Measurements from ENCODE around the gene CTNNA2.

Gene CTNNA2

DNA sequence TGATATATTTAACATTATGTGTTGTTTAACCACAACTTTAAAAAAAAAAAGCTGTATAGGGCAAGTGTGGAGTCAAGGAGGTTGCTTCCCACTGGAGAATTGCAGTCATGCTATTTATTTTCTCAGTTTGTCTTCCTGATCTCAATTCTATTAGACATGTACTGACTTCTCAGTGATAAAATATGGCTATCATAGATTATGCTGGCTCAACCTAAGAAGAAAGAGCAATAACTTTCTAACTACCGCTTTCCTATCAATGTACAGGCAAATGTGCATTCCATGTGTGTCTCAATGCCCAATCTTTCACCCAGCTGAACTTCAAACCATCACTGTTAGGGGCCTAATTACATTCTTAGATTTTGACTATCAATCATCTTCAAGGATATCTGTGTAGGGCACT lies 201.4 kb downstream of the CTNNA2 start:
- DNase-seq: no peak

DNA sequence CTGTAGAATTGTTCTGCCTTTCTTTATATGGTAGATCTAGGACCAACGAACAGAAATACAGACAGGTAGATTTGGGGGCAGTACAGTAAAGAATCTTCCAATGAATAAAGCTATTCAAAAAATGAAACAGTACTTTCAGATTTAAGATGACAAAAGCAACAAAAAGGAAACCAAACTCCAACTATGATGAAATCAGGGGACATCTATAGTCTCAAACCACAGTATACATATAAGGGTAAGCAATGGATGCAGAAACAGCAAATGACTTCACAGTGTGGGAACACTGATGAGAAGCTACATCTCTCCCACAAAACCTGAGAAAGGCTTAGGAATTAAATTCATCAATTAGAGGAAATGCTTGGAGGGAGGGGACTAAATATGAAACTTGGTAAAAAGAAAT lies 202.5 kb downstream of the CTNNA2 start:
- DNase-seq: no peak

DNA sequence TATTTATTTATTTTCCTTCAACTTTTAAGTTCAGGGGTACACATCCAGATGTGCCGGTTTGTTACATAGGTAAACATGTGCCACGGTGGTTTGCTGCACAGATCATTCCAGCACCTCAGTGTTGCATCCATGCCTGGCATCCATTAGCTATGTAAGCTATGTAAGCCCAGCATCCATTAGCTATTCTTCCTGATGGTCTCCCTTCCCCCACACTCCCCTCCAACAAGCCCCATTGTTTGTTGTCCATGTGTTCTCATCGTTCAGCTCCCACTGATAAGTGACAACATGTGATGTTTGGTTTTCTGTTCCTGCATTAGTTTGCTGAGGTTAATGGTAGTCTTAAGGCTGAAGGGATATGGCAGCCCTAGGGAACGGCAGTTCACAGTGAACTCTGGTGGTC lies 203.4 kb downstream of the CTNNA2 start:
- no peak for DNase-seq

DNA sequence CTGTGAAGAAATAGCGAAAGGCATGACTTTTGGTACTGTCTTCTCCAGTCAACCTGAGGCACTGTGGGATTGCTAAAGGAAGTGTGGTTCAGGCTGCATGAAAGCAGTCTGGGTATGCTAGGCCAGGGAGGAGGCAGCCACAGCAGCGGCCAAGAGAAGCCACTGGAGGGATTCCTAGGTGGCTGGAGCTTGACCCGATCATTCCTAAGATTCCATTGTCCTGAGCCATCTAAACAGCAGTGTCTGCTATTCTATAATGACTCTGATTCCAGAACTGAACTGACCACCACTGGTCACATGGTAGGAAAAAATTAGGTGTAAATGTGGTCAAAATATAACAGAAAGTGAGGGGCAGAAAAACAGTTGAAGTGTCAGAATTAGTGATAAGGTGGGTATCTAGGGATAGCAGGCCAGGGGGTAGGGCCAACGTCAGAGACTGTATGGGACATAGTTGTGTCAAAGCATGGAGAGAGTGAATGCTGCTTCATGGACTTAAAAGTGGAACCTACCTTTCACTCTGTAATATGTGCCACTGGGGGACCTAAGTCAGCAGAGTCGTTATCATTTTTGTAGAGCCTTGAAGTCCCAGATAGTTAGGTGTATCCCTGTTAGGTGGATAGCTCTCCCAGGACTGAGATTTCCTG lies 204.6 kb downstream of the CTNNA2 start:
- no peak for DNase-seq

DNA sequence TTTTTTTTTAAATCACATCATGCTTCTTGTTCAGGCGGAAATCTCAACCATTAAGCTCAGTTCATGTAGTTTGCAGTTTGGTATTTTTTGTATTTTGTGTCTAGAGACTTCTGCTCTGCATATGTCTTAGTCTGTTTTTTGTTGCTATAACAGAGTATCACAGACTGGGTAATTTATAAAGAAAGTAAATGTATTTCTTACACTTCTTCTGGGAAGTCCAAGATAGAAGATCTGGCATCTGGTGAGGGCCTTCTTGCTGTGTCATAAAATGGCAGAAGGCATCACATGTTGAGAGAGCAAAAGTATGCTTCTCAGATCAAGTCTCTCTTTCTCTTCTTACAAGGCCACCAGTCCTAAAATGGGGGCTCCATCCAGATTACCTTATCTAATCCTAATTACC lies 208.2 kb downstream of the CTNNA2 start:
- DNase-seq: no peak

- no peak for DNase-seq
These were observed 209.1 kb downstream of the CTNNA2 start for GRCh38 chr2:79721966-79722365.

- no peak for DNase-seq
These were observed 211.0 kb downstream of the CTNNA2 start for GRCh38 chr2:79723830-79724229.

DNA sequence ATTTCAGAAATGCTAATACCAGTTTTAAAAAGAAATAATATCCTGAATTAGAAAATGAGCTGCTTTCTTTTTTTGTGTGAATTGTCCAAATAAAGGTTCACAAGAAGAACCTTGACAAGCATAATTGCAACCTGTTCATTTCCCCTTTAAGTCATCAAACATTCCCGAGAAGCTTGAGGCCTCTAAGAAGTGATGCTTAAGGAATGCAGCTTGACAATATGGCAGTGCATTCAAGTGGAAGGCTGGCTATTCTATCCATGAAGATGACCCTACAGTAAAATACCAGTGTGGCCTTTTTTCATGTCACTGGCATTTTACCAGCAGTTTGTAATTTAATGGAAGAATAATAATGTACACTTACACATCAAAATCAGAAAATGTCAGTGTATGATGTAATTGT lies 216.7 kb downstream of the CTNNA2 start:
- DNase-seq: no peak

- DNase-seq: no peak
These were observed 221.7 kb downstream of the CTNNA2 start for GRCh38 chr2:79734518-79734917.

DNA sequence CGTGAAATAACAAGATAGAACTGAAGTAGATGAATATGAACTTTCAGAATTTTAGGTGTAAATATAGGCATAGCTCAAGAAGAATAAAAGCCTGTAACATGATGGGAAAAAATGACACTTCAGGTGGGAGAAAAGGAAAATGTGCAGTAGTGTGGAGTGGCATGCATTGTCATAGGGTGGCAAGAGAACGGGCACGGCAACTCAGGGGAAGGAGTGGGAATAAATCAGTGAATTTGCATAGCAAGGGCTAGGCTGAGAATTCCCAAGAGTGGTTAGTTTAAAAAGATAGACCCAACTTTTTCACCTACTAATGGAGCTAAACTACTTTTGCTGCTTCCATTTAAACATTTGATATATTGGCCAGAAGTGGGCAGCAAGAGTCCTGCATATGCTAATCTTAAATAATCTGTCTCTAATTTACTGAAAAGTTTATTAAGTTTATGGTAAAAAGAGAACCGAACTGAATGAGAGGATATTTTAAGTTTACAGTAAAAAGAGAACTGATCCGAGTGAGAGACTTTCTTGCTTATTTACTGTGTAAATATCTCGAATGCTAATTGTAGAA lies 228.1 kb downstream of the CTNNA2 start:
- no peak for DNase-seq

GRCh38 chr2:79750321-79750720 lies 237.5 kb downstream of the CTNNA2 start:
- DNase-seq: no peak

DNA sequence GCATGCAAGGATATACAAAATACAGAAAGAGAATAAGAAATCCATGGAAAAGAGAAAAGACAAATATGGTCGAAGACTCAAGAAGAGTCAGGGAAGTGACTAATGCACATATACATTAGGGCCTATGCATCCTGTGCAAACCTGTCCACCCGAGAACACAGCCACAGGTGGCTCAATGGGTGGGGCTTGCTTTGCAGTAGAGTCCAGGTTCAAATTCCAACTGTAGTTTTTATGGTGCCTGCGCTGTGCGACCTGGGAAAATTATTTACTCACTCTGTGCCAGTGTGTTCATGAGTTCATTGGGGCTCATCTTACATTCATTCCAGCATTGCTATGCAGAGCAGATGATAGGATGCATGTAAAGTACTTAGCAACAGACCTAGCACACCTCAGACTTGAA lies 244.7 kb downstream of the CTNNA2 start:
- no peak for DNase-seq

DNA sequence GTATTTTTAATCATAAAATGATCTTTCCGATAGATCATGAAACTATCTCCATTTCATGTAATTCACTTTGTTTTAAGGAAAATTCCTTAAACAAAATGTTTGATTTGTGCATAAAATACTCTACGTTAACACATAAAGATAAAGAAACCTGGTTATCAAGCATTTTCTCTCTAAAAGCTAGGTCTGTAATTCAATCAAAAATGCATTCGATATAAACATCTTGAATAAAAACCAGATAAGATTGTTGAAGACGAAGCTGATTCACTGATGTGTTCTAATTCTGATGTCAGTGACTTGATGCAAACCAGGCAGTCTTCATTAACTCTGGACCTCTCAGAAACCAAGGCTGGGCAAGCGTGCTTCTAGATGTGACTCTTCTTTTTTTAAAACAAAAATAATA lies 245.2 kb downstream of the CTNNA2 start:
- no peak for DNase-seq

- DNase-seq: no peak
These were observed 246.0 kb downstream of the CTNNA2 start for GRCh38 chr2:79758749-79759282.

- no peak for DNase-seq
These were observed 258.1 kb downstream of the CTNNA2 start for GRCh38 chr2:79770926-79771325.

DNA sequence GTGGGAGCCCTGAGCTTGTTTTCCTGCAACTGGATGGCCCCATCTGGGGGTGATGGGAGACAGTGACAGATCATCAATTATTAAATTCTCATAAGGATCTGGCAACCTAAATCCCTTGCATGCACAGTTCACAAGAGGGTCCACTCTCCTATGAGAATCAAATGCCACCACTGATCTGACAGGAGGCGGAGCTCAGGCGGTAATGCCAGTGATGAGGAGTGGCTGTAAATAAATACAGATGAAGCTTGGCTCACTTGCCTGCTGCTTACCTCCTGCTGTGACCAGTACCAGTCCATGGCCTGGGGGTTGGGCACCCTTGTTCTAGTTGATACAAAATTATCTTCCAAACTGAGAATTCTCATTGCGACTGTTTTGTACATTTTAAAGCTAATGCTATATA lies 258.6 kb downstream of the CTNNA2 start:
- no peak for DNase-seq

- no peak for DNase-seq
These were observed 261.2 kb downstream of the CTNNA2 start for GRCh38 chr2:79774016-79774415.

DNA sequence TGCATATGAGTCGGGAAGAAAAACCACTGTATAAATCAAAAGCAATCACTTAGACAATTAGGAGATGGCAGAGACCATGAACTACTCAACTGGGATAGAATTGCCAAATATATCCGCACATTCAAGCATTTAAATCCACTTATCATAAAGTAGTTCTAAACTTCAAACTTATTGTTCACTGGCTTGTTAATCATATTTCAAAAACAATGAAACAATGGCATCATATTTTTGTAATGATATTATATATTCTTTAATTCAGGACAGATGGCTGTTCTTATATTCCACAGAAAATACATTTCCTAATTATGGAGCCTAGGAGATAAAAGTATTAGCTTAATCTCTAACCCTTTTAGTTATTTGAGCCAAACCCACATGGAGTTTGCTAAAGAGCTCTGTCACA lies 263.6 kb downstream of the CTNNA2 start:
- DNase-seq: no peak

- no peak for DNase-seq
These were observed 267.9 kb downstream of the CTNNA2 start for GRCh38 chr2:79780781-79781180.

- DNase-seq: no peak
These were observed 270.0 kb downstream of the CTNNA2 start for GRCh38 chr2:79782576-79783452.

- no peak for DNase-seq
These were observed 276.3 kb downstream of the CTNNA2 start for GRCh38 chr2:79788952-79789651.

- no peak for DNase-seq
These were observed 277.0 kb downstream of the CTNNA2 start for GRCh38 chr2:79789811-79790210.

GRCh38 chr2:79792090-79792489 lies 279.2 kb downstream of the CTNNA2 start:
- DNase-seq: no peak
